ENCODE results near the gene EMP1. TPM values are rescaled to one million over a fixed set of nuclear protein-coding genes. Genes with fewer than 3 reads are reported as not detected.

EMP1 gene
- total and polyA plus RNA-seq, 2 of the 8 experiments (the other 6 are each of a cell fraction or from before 2014, with no cell fraction given) = 0.17 to 0.65 TPM

DNA sequence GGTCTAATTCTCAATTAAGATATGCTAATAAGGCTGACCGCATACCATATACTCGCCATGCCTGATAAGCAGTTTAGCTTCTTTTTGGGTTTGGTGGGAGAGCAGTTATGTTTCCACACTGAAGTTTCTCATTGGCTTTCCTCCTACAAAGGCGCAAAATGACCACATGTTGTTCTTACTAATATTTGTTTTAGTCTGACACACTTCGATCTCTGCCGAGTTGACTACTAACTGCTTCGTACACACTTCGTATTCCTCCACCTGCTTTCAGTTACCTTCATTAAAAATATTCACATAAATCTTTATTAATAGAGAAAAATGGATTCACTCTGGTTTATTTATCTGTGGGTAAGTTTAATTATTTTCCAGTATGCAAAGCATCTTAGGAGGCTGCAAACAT, 41.7 kb downstream of the EMP1 start (continued):
- TF ChIP-seq, protein P1, sequence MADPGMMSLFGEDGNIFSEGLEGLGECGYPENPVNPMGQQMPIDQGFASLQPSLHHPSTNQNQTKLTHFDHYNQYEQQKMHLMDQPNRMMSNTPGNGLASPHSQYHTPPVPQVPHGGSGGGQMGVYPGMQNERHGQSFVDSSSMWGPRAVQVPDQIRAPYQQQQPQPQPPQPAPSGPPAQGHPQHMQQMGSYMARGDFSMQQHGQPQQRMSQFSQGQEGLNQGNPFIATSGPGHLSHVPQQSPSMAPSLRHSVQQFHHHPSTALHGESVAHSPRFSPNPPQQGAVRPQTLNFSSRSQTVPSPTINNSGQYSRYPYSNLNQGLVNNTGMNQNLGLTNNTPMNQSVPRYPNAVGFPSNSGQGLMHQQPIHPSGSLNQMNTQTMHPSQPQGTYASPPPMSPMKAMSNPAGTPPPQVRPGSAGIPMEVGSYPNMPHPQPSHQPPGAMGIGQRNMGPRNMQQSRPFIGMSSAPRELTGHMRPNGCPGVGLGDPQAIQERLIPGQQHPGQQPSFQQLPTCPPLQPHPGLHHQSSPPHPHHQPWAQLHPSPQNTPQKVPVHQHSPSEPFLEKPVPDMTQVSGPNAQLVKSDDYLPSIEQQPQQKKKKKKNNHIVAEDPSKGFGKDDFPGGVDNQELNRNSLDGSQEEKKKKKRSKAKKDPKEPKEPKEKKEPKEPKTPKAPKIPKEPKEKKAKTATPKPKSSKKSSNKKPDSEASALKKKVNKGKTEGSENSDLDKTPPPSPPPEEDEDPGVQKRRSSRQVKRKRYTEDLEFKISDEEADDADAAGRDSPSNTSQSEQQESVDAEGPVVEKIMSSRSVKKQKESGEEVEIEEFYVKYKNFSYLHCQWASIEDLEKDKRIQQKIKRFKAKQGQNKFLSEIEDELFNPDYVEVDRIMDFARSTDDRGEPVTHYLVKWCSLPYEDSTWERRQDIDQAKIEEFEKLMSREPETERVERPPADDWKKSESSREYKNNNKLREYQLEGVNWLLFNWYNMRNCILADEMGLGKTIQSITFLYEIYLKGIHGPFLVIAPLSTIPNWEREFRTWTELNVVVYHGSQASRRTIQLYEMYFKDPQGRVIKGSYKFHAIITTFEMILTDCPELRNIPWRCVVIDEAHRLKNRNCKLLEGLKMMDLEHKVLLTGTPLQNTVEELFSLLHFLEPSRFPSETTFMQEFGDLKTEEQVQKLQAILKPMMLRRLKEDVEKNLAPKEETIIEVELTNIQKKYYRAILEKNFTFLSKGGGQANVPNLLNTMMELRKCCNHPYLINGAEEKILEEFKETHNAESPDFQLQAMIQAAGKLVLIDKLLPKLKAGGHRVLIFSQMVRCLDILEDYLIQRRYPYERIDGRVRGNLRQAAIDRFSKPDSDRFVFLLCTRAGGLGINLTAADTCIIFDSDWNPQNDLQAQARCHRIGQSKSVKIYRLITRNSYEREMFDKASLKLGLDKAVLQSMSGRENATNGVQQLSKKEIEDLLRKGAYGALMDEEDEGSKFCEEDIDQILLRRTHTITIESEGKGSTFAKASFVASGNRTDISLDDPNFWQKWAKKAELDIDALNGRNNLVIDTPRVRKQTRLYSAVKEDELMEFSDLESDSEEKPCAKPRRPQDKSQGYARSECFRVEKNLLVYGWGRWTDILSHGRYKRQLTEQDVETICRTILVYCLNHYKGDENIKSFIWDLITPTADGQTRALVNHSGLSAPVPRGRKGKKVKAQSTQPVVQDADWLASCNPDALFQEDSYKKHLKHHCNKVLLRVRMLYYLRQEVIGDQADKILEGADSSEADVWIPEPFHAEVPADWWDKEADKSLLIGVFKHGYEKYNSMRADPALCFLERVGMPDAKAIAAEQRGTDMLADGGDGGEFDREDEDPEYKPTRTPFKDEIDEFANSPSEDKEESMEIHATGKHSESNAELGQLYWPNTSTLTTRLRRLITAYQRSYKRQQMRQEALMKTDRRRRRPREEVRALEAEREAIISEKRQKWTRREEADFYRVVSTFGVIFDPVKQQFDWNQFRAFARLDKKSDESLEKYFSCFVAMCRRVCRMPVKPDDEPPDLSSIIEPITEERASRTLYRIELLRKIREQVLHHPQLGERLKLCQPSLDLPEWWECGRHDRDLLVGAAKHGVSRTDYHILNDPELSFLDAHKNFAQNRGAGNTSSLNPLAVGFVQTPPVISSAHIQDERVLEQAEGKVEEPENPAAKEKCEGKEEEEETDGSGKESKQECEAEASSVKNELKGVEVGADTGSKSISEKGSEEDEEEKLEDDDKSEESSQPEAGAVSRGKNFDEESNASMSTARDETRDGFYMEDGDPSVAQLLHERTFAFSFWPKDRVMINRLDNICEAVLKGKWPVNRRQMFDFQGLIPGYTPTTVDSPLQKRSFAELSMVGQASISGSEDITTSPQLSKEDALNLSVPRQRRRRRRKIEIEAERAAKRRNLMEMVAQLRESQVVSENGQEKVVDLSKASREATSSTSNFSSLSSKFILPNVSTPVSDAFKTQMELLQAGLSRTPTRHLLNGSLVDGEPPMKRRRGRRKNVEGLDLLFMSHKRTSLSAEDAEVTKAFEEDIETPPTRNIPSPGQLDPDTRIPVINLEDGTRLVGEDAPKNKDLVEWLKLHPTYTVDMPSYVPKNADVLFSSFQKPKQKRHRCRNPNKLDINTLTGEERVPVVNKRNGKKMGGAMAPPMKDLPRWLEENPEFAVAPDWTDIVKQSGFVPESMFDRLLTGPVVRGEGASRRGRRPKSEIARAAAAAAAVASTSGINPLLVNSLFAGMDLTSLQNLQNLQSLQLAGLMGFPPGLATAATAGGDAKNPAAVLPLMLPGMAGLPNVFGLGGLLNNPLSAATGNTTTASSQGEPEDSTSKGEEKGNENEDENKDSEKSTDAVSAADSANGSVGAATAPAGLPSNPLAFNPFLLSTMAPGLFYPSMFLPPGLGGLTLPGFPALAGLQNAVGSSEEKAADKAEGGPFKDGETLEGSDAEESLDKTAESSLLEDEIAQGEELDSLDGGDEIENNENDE (IDR thresholded peaks at IDR 0.05; ENCODE audit: insufficient replicate concordance, low read length) = no peak
- TF ChIP-seq ASH2L (IDR thresholded peaks at IDR 0.05; ENCODE audit: low read length) (no peak), CHD1 (IDR thresholded peaks at IDR 0.05; ENCODE audit: low read depth, low read length) (no peak), SP4 (IDR thresholded peaks at IDR 0.05; ENCODE audit: low read length) (no peak), SIN3A (conservative IDR thresholded peaks at IDR 0.05 in 1 of 2, IDR thresholded peaks at IDR 0.05 in 1 of 2; ENCODE audit: low read depth in 1 of 2, low read length in 2 of 2) (no peak)
- TF ChIP-seq, protein P2, sequence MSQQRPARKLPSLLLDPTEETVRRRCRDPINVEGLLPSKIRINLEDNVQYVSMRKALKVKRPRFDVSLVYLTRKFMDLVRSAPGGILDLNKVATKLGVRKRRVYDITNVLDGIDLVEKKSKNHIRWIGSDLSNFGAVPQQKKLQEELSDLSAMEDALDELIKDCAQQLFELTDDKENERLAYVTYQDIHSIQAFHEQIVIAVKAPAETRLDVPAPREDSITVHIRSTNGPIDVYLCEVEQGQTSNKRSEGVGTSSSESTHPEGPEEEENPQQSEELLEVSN (IDR thresholded peaks at IDR 0.05) = no peak

All from H1 (cell line).